Subcutaneous adipose tissue (tissue), 4 donors: ENCODE data around the gene FGGY. TPM values are rescaled to one million over a fixed set of nuclear protein-coding genes. Genes with fewer than 3 reads are reported as not detected.

Experiments used
- CTCF ChIP-seq: fragments of 450-650 bp; IDR thresholded peaks from one replicate; pipeline ENCODE4 v1.5.1; 2016; ENCODE audit warnings: low read depth, mild to moderate bottlenecking, control low read depth, antibody characterized with exemption, moderate library complexity
- total RNA-seq, 4 donors: library from RNA; depleted of rRNA; stranded (reverse); fragments of >200 nt; gene quantifications; one replicate each; pipeline ENCODE4 v1.1.0, GENCODE V29; 2016

Gene FGGY
- total RNA-seq, 4 donors from 2014 or later: 7.8 to 19.2 (median 12.5) TPM

GRCh38 chr1:59329412-59330053, 32.6 kb downstream of the FGGY start:
- no peak for TF ChIP-seq CTCF

GRCh38 chr1:59331686-59332620, 35.1 kb downstream of the FGGY start:
- TF ChIP-seq CTCF: no peak

GRCh38 chr1:59332983-59333382, 36.1 kb downstream of the FGGY start:
- TF ChIP-seq CTCF: no peak

GRCh38 chr1:59333626-59334277, 36.9 kb downstream of the FGGY start:
- TF ChIP-seq CTCF: no peak

GRCh38 chr1:59340411-59341307, 43.8 kb downstream of the FGGY start:
- TF ChIP-seq CTCF: no peak

- no peak for TF ChIP-seq CTCF
These were observed 46.1 kb downstream of the FGGY start for GRCh38 chr1:59342801-59343575.
